SU-DHL-6 (cell line): Measurements from ENCODE around the gene PMIS2.

Experiments
- H2AFZ ChIP-seq: fragments of 200-600 bp; sonication (generic); 2 replicates; pipeline ENCODE4 v1.6.1; 2014; ENCODE audit warnings: low read depth, mild to moderate bottlenecking, moderate library complexity, mixed read lengths, antibody characterized with exemption, low read length; ENCODE audit not compliant: severe bottlenecking
- H3F3A ChIP-seq: fragments of 200-600 bp; shearing (Covaris generic); 2 replicates; pipeline ENCODE4 v1.6.0; 2016; ENCODE audit warnings: antibody characterized with exemption, mild to moderate bottlenecking; ENCODE audit not compliant: insufficient read depth
- H3K27ac ChIP-seq: fragments of 200-600 bp; sonication (generic); 2 replicates; pipeline ENCODE4 v1.5.1; 2016; ENCODE audit warnings: low read depth, mild to moderate bottlenecking, low read length, moderate library complexity, mixed read lengths
- H3K27me3 ChIP-seq: fragments of 200-600 bp; sonication (generic), shearing (Covaris generic); 2 replicates; pipeline ENCODE4 v1.6.0; 2014; ENCODE audit warnings: mild to moderate bottlenecking, low read length
- H3K36me3 ChIP-seq: fragments of 200-600 bp; sonication (generic); 2 replicates; pipeline ENCODE4 v1.6.1; 2014; ENCODE audit warnings: mild to moderate bottlenecking, low read length, mixed read lengths
- H3K4me2 ChIP-seq: fragments of 300-600, 200-600 bp; shearing (Covaris generic), sonication (generic); 2 replicates; pipeline ENCODE4 v1.6.0; 2014; ENCODE audit warnings: low read length, low read depth, mild to moderate bottlenecking; ENCODE audit not compliant: poor library complexity, severe bottlenecking
- H3K4me3 ChIP-seq: fragments of 200-600 bp; sonication (generic); 2 replicates; pipeline ENCODE4 v1.5.1; 2014; ENCODE audit warnings: antibody characterized with exemption, low read length, mild to moderate bottlenecking, mixed read lengths; ENCODE audit not compliant: insufficient read depth, poor library complexity, severe bottlenecking
- H3K79me2 ChIP-seq: fragments of 200-600 bp; sonication (generic); 2 replicates; pipeline ENCODE4 v1.6.1; 2014; ENCODE audit warnings: mild to moderate bottlenecking, low read length, moderate library complexity; ENCODE audit not compliant: insufficient read depth
- H3K9ac ChIP-seq: fragments of 200-600 bp; sonication (generic); 2 replicates; pipeline ENCODE4 v1.7.0; 2014; ENCODE audit warnings: mild to moderate bottlenecking, low read length
- H3K9me2 ChIP-seq: fragments of 200-600 bp; sonication (generic); replicated peaks from 2 replicates; pipeline ENCODE4 v1.6.1; 2014; ENCODE audit warnings: low read length; ENCODE audit not compliant: insufficient read depth
- H3K9me3 ChIP-seq: fragments of 200-600 bp; sonication (generic); 2 replicates; pipeline ENCODE4 v1.6.1; 2014; ENCODE audit warnings: low read length, mixed read lengths; ENCODE audit not compliant: insufficient read depth
- H4K20me1 ChIP-seq: fragments of 200-600 bp; sonication (generic); 2 replicates; pipeline ENCODE4 v1.6.1; 2014; ENCODE audit warnings: low read depth, mild to moderate bottlenecking, antibody characterized with exemption, low read length, moderate library complexity, mixed read lengths
- EZH2phosphoT487 ChIP-seq: fragments of 200-600 bp; sonication (generic), shearing (Covaris generic); conservative IDR thresholded peaks from 2 replicates; pipeline ENCODE4 v1.6.1; 2018; ENCODE audit warnings: mild to moderate bottlenecking, antibody characterized with exemption, low read length, moderate library complexity, mixed read lengths
- TF ChIP-seq, protein P1 (sequence below): fragments of 200-600 bp; sonication (generic); IDR thresholded peaks from one replicate; pipeline ENCODE4 v1.5.1; 2017; ENCODE audit warnings: antibody characterized with exemption, mild to moderate bottlenecking, low read length, moderate library complexity; ENCODE audit not compliant: insufficient read depth, poor library complexity, severe bottlenecking

The PMIS2 gene

DNA sequence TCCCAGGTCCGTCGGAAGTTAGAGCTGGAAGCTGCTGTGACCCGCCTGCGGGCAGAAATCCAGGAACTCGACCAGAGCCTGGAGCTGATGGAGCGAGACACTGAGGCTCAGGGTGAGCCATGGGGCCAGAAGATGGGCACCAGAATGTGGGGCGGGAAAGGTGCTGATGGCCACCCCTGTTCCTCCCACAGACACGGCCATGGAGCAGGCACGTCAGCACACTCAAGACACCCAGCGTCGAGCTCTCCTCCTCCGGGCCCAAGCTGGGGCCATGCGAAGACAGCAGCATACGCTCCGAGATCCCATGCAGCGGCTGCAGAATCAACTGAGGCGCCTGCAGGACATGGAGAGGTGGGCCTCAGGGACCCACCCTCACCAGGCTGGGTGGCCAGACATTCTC lies 29.1 kb downstream of the PMIS2 start:
- Histone ChIP-seq H3K27ac (no peak overlapping the region), H3K4me3 (no peak overlapping the region), H3K36me3 (no peaks in the 10 kb centered on the region), H3K79me2 (peaks cover 8% of the 10 kb centered on the region; the same call in 1 of the 2 replicates), H2AFZ (no peak overlapping the region), H3K9ac (no peak overlapping the region), H3K27me3 (no peaks in the 10 kb centered on the region), H3F3A (no peaks in the 10 kb centered on the region), H3K4me2 (no peak overlapping the region), H3K9me3 (no peaks in the 10 kb centered on the region), H3K9me2 (no peaks in the 10 kb centered on the region), H4K20me1 (no peaks in the 10 kb centered on the region)
- no peak for TF ChIP-seq EZH2phosphoT487
- TF ChIP-seq, protein P1, sequence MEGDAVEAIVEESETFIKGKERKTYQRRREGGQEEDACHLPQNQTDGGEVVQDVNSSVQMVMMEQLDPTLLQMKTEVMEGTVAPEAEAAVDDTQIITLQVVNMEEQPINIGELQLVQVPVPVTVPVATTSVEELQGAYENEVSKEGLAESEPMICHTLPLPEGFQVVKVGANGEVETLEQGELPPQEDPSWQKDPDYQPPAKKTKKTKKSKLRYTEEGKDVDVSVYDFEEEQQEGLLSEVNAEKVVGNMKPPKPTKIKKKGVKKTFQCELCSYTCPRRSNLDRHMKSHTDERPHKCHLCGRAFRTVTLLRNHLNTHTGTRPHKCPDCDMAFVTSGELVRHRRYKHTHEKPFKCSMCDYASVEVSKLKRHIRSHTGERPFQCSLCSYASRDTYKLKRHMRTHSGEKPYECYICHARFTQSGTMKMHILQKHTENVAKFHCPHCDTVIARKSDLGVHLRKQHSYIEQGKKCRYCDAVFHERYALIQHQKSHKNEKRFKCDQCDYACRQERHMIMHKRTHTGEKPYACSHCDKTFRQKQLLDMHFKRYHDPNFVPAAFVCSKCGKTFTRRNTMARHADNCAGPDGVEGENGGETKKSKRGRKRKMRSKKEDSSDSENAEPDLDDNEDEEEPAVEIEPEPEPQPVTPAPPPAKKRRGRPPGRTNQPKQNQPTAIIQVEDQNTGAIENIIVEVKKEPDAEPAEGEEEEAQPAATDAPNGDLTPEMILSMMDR: no peak

DNA sequence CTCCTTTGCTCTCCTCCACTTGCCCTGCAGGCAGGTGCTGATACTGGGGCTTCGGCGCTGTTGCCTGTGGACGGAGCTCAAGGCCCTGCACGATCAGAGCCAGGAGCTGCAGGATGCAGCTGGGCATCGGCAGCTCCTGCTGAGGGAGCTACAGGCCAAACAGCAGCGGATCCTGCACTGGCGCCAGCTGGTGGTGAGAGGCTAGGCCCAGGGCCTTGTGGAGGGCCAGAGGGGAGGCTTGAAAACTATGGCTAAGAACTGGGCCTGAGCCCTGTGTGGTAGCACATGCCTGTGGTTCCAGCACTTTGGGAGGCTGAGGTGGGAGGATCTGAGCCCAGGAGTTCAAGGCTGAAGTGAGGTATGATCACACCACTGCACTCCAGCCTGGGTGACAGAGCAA lies 32.9 kb downstream of the PMIS2 start:
- TF ChIP-seq, protein P1: no peak
- no peak for TF ChIP-seq EZH2phosphoT487
- Histone ChIP-seq H3K36me3 (no peaks in the 10 kb centered on the region), H3K9ac (no peak overlapping the region)

DNA sequence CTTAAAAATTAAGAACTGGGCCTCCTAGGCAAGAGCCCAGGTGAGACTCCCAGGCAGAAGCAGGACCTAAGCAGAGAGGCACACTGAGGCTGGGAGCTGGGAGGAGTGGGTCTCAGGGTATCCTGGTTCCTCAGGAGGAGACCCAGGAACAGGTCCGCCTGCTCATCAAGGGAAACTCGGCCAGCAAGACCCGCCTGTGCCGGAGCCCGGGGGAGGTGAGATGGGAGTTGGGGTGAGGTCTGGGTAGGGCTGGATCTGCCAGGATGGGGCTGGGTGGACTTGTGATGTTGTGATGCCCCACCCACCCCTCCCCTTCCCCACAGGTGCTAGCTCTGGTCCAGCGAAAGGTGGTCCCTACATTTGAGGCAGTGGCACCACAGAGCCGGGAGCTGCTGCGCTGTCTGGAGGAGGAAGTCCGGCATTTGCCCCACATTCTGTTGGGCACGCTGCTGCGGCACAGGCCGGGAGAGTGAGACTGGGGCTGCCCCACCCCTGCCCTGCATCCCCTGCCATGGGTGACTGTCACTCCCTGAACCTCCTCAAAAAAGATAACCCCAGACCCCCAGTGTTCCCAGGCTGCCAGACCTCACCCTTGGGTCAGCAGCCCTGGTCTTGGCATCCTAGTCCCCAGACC lies 33.4 kb downstream of the PMIS2 start:
- Histone ChIP-seq H3F3A (no peaks in the 10 kb centered on the region), H3K4me2 (no peak overlapping the region), H3K79me2 (no peaks in the 10 kb centered on the region), H3K27me3 (no peaks in the 10 kb centered on the region), H4K20me1 (no peaks in the 10 kb centered on the region), H2AFZ (no peak overlapping the region), H3K4me3 (no peak overlapping the region), H3K9me2 (no peaks in the 10 kb centered on the region), H3K9me3 (no peaks in the 10 kb centered on the region), H3K9ac (no peak overlapping the region), H3K27ac (no peak overlapping the region), H3K36me3 (no peaks in the 10 kb centered on the region)
- TF ChIP-seq EZH2phosphoT487: no peak
- TF ChIP-seq, protein P1: no peak

More for the DNA sequence above, 32.9 kb downstream of the PMIS2 start:
- H4K20me1 ChIP-seq: no peaks in the 10 kb centered on the region
- H3K4me3 ChIP-seq: no peak overlapping the region
- H3K9me3 ChIP-seq: no peaks in the 10 kb centered on the region
- no peaks in the 10 kb centered on the region for H3K27me3 ChIP-seq
- H3K4me2 ChIP-seq: no peak overlapping the region
- no peaks in the 10 kb centered on the region for H3K9me2 ChIP-seq
- no peaks in the 10 kb centered on the region for H3K79me2 ChIP-seq
- H3F3A ChIP-seq: no peaks in the 10 kb centered on the region
- no peak overlapping the region for H2AFZ ChIP-seq
- H3K27ac ChIP-seq: no peak overlapping the region
